GM18526 (cell line): ENCODE data around the gene NCOA1.

ENCODE experiments used
- POLR2A ChIP-seq: IDR thresholded peaks from 3 replicates; pipeline ENCODE4 v1.6.1; 2011; ENCODE audit not compliant: insufficient read length; ENCODE audit errors: extremely low read depth

Gene NCOA1

GRCh38 chr2:24819442-24820174, 328.6 kb downstream of the NCOA1 start:
- TF ChIP-seq POLR2A, result no peak

- TF ChIP-seq POLR2A, result no peak
Measured at GRCh38 chr2:24820175-24820513, 329.1 kb downstream of the NCOA1 start.
